GM20000 (cell line): ENCODE results near the gene PLEKHA3.

Source experiments
- DNase-seq: peaks from one replicate; pipeline ENCODE4 v3.0.0; 2012; ENCODE audit warnings: low spot score
- CTCF ChIP-seq: IDR thresholded peaks from 2 replicates; pipeline ENCODE4 v1.5.1; 2012; ENCODE audit warnings: mild to moderate bottlenecking, control low read depth; ENCODE audit errors: extremely low read depth, missing control alignments

Gene PLEKHA3

GRCh38 chr2:178480227-178481181, at the start of gene PLEKHA3:
TSS of gene PLEKHA3 (plus strand) at chr2:178480457. CDS start at chr2:178480870, 413 bp downstream.
- TF ChIP-seq CTCF: no peak
- DNase-seq: peak; percentile 94

- no peak for DNase-seq
- no peak for TF ChIP-seq CTCF
Observed at GRCh38 chr2:178436662-178437061, 43.6 kb upstream of the PLEKHA3 start.

- TF ChIP-seq CTCF: no peak
- DNase-seq: no peak
Observed at GRCh38 chr2:178441426-178441825, 38.8 kb upstream of the PLEKHA3 start.

- TF ChIP-seq CTCF: no peak
- peak; percentile 54 for DNase-seq
Observed at GRCh38 chr2:178448968-178449661, 31.1 kb upstream of the PLEKHA3 start.

GRCh38 chr2:178449700-178450523, 30.3 kb upstream of the PLEKHA3 start:
- DNase-seq: no peak
- TF ChIP-seq CTCF: no peak

GRCh38 chr2:178450524-178450773, 29.8 kb upstream of the PLEKHA3 start:
- DNase-seq: peak; percentile 75
- no peak for TF ChIP-seq CTCF
